Neural progenitor cell (in vitro differentiated cells): Measurements from ENCODE around the gene ESRRA.

Source experiments
- EZH2 ChIP-seq: fragments of 200-600 bp; sonication (generic); IDR thresholded peaks from 2 replicates; pipeline ENCODE4 v1.6.1; 2017; ENCODE audit warnings: antibody characterized with exemption, mild to moderate bottlenecking, moderate library complexity
- EZH2phosphoT487 ChIP-seq: fragments of 200-600 bp; sonication (generic); IDR thresholded peaks from 2 replicates; pipeline ENCODE4 v1.6.1; 2017; ENCODE audit warnings: antibody characterized with exemption
- TF ChIP-seq, protein P1 (sequence below): fragments of 200-600 bp; sonication (generic); IDR thresholded peaks from 2 replicates; pipeline ENCODE4 v1.5.1; 2017; ENCODE audit warnings: antibody characterized with exemption, mild to moderate bottlenecking

DNA sequence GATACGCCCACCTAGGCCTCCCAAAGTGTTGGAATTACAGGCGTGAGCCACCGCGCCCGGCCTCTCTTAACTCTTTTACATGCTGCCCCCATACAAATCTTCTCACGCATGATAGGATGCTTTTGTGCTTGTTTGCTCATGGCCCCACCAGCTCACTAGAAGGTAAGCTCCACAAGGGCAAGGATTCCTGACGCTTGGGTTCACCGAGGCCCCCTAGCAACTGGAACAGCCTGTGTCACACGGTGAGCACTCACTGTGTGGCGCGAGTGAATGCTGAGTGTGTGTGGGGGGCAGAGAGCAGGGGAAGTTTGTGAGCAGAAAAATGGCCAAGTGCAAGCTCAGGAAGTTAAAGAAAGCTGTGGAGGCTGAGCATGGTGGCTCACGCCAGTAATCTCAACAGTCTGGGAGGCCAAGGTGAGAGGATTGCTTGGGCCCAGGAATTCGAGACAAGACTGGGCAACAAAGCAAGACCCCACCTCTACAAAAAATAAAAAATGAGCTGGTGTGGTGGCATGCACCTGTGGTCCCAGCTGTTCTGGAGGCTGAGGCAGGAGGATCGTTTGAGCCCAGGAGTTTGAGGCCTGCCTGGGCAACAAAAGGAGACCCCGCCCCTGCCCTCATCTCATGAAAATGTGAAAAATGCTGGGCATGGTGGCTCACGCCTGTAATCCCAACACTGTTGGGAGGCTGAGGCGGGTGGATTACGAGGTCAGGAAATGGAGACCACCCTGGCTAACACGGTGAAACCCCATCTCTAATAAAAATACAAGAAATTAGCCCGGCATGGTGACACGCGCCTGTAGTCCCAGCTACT, 23.2 kb upstream of the ESRRA start:
- TF ChIP-seq, protein P1, sequence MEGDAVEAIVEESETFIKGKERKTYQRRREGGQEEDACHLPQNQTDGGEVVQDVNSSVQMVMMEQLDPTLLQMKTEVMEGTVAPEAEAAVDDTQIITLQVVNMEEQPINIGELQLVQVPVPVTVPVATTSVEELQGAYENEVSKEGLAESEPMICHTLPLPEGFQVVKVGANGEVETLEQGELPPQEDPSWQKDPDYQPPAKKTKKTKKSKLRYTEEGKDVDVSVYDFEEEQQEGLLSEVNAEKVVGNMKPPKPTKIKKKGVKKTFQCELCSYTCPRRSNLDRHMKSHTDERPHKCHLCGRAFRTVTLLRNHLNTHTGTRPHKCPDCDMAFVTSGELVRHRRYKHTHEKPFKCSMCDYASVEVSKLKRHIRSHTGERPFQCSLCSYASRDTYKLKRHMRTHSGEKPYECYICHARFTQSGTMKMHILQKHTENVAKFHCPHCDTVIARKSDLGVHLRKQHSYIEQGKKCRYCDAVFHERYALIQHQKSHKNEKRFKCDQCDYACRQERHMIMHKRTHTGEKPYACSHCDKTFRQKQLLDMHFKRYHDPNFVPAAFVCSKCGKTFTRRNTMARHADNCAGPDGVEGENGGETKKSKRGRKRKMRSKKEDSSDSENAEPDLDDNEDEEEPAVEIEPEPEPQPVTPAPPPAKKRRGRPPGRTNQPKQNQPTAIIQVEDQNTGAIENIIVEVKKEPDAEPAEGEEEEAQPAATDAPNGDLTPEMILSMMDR, result no peak
- TF ChIP-seq EZH2 (no peak), EZH2phosphoT487 (no peak)
